Measurements from ENCODE around the gene SPRR5. TPM values are rescaled to one million over a fixed set of nuclear protein-coding genes. Genes with fewer than 3 reads are reported as not detected.

SPRR5 gene
- total and polyA plus RNA-seq, 2 of the 8 experiments (the other 6 are each of a cell fraction or from before 2014, with no cell fraction given) = not detected

DNA sequence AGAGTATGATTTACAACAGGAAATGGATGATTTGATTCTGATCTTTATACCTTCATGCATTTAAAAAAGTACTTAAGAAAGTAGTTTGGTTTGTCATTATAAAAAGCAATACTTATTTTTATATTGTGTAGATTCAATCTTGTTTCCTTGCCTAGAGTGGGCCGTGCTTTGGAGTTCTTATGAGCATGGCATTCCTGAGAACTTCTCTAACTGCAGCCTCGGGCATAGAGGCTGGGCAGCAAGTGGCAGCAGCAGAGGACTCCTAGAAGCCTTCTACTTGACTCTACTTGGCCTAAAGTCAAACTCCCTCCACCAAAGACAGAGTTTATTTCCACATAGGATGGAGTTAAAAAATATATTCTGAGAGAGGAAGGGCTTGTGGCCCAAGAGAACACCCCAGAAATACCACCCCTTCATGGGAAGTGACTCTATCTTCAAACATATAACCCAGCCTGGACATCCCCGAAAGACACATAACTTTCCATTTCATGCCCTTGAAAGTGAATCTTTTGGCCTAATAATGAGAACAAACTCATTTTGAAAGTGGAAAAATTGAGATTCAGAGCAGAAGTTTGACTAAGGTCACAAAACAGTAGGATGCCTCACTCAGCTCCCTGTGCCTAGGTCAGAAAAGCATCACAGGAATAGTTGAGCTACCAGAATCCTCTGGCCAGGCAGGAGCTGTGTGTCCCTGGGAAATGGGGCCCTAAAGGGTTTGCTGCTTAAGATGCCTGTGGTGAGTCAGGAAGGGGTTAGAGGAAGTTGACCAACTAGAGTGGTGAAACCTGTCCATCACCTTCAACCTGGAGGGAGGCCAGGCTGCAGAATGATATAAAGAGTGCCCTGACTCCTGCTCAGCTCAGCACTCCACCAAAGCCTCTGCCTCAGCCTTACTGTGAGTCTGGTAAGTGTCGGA lies 39.1 kb upstream of the SPRR5 start, which contains the start of gene IVL (continued):
- TF ChIP-seq, protein P1, sequence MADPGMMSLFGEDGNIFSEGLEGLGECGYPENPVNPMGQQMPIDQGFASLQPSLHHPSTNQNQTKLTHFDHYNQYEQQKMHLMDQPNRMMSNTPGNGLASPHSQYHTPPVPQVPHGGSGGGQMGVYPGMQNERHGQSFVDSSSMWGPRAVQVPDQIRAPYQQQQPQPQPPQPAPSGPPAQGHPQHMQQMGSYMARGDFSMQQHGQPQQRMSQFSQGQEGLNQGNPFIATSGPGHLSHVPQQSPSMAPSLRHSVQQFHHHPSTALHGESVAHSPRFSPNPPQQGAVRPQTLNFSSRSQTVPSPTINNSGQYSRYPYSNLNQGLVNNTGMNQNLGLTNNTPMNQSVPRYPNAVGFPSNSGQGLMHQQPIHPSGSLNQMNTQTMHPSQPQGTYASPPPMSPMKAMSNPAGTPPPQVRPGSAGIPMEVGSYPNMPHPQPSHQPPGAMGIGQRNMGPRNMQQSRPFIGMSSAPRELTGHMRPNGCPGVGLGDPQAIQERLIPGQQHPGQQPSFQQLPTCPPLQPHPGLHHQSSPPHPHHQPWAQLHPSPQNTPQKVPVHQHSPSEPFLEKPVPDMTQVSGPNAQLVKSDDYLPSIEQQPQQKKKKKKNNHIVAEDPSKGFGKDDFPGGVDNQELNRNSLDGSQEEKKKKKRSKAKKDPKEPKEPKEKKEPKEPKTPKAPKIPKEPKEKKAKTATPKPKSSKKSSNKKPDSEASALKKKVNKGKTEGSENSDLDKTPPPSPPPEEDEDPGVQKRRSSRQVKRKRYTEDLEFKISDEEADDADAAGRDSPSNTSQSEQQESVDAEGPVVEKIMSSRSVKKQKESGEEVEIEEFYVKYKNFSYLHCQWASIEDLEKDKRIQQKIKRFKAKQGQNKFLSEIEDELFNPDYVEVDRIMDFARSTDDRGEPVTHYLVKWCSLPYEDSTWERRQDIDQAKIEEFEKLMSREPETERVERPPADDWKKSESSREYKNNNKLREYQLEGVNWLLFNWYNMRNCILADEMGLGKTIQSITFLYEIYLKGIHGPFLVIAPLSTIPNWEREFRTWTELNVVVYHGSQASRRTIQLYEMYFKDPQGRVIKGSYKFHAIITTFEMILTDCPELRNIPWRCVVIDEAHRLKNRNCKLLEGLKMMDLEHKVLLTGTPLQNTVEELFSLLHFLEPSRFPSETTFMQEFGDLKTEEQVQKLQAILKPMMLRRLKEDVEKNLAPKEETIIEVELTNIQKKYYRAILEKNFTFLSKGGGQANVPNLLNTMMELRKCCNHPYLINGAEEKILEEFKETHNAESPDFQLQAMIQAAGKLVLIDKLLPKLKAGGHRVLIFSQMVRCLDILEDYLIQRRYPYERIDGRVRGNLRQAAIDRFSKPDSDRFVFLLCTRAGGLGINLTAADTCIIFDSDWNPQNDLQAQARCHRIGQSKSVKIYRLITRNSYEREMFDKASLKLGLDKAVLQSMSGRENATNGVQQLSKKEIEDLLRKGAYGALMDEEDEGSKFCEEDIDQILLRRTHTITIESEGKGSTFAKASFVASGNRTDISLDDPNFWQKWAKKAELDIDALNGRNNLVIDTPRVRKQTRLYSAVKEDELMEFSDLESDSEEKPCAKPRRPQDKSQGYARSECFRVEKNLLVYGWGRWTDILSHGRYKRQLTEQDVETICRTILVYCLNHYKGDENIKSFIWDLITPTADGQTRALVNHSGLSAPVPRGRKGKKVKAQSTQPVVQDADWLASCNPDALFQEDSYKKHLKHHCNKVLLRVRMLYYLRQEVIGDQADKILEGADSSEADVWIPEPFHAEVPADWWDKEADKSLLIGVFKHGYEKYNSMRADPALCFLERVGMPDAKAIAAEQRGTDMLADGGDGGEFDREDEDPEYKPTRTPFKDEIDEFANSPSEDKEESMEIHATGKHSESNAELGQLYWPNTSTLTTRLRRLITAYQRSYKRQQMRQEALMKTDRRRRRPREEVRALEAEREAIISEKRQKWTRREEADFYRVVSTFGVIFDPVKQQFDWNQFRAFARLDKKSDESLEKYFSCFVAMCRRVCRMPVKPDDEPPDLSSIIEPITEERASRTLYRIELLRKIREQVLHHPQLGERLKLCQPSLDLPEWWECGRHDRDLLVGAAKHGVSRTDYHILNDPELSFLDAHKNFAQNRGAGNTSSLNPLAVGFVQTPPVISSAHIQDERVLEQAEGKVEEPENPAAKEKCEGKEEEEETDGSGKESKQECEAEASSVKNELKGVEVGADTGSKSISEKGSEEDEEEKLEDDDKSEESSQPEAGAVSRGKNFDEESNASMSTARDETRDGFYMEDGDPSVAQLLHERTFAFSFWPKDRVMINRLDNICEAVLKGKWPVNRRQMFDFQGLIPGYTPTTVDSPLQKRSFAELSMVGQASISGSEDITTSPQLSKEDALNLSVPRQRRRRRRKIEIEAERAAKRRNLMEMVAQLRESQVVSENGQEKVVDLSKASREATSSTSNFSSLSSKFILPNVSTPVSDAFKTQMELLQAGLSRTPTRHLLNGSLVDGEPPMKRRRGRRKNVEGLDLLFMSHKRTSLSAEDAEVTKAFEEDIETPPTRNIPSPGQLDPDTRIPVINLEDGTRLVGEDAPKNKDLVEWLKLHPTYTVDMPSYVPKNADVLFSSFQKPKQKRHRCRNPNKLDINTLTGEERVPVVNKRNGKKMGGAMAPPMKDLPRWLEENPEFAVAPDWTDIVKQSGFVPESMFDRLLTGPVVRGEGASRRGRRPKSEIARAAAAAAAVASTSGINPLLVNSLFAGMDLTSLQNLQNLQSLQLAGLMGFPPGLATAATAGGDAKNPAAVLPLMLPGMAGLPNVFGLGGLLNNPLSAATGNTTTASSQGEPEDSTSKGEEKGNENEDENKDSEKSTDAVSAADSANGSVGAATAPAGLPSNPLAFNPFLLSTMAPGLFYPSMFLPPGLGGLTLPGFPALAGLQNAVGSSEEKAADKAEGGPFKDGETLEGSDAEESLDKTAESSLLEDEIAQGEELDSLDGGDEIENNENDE (IDR thresholded peaks at IDR 0.05; ENCODE audit: insufficient replicate concordance, low read length) = no peak
- TF ChIP-seq HDAC6 (IDR thresholded peaks at IDR 0.05; ENCODE audit: low read depth, low read length) (no peak), SP1 (IDR thresholded peaks at IDR 0.05; ENCODE audit: low read depth, low read length) (no peak), JUN (IDR thresholded peaks at IDR 0.05; ENCODE audit: low read depth, low read length) (no peak), YY1 (IDR thresholded peaks at IDR 0.05; ENCODE audit: low read depth, low read length) (no peak), EGR1 (IDR thresholded peaks at IDR 0.05; ENCODE audit: borderline replicate concordance, low read depth, low read length) (no peak), SAP30 (IDR thresholded peaks at IDR 0.05; ENCODE audit: insufficient read depth, insufficient replicate concordance, low read length) (no peak)

Measured in H1 (cell line).